A673 (cell line): ENCODE data around the gene CKAP4.

Experiments
- CTCF ChIP-seq: fragments of 300-800, 200-600 bp; sonication (generic); conservative IDR thresholded peaks from 2 replicates; pipeline ENCODE4 v1.5.1; 2017; ENCODE audit warnings: low read depth, mild to moderate bottlenecking, antibody characterized with exemption, low read length, moderate library complexity, mixed read lengths
- EZH2 ChIP-seq: fragments of 200-600 bp; sonication (generic); IDR thresholded peaks from 2 replicates; pipeline ENCODE4 v1.6.1; 2017; ENCODE audit warnings: borderline replicate concordance, low read depth, mild to moderate bottlenecking, mixed read lengths, antibody characterized with exemption, low read length; ENCODE audit not compliant: poor library complexity, severe bottlenecking

GRCh38 chr12:106297075-106297474 is 49.3 kb upstream of the CKAP4 start:
- TF ChIP-seq CTCF (no peak), EZH2 (no peak)
